ENCODE results near the gene TMEM74B.

DNA sequence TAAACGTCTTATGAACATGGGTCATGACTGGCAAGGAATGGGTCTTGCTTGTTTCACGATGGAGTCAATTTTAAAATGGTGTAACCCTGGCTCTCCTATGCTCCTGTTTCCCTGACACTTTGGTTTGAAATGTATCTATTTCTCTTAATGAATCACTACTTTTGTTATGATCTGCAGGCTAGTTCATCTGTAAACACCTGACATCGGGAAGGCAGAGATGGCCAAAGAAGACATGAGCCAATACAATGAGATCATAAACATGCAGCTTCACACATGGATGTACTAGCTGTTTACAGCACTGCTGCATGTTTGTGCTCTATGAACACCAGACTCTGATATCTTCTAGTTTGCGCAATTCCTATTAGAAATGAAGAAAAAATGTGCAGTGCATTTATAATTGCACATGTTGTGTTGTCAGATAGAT is 30.1 kb upstream of the TMEM74B start:
- TF ChIP-seq POLR2A (IDR thresholded peaks at IDR 0.05; ENCODE audit: low read depth, low read length): no peak
- TF ChIP-seq POLR2AphosphoS5 (IDR thresholded peaks at IDR 0.05; ENCODE audit: low read depth, low read length): no peak

Measured in GM12892 (cell line).